ENCODE results near the gene CYP4A11. TPM values are rescaled to one million over a fixed set of nuclear protein-coding genes. Genes with fewer than 3 reads are reported as not detected.
"Not testable (repeated sequence)": the region's sequence is repeated elsewhere in the genome, so short reads cannot be mapped to it uniquely, and the experiment has no call there.

Gene CYP4A11
- total RNA-seq, 5 donors from 2014 or later (not counting 1 experiment from before 2014, with no cell fraction given): 0.22 to 0.26 (median 0.23) TPM; not detected in 2

GRCh38 chr1:46932020-46932419 is 9.3 kb downstream of the CYP4A11 start:
- H3K27ac ChIP-seq (ENCODE audit: low read length); H3K4me1 Mint-ChIP-seq; CTCF ChIA-PET; POLR2A ChIA-PET; H3K36me3 Mint-ChIP-seq; H3K4me1 ChIP-seq (ENCODE audit: control insufficient read depth in 1 of 2, extremely low read depth in 1 of 2, insufficient read depth in 2 of 2, low read length in 2 of 2); ATAC-seq (replicated peaks in 1 of 4); H3K9me3 Mint-ChIP-seq; H3K4me3 Mint-ChIP-seq; H3K4me3 ChIP-seq (ENCODE audit: control insufficient read depth in 1 of 2, extremely low read depth in 1 of 2, low read length in 1 of 2); H3K36me3 ChIP-seq (ENCODE audit: control insufficient read depth in 2 of 2, extremely low read depth in 1 of 2, insufficient read depth in 1 of 2, low read length in 1 of 2); DNase-seq; H3K27ac Mint-ChIP-seq; H3K9me3 ChIP-seq: not testable (repeated sequence)
- peaks cover 31 to 36% of the 10 kb centered on the region in 2 donors for H3K27me3 Mint-ChIP-seq
- WGBS (ENCODE audit: insufficient coverage): no CpG with 5 or more reads among the region's 2 CpGs
- peaks cover 2 to 11% of the 10 kb centered on the region in 2 experiments for H3K27me3 ChIP-seq (replicated peaks in 1 of 2; ENCODE audit: control insufficient read depth in 2 of 2, extremely low read depth in 1 of 2, insufficient read depth in 2 of 2, low read length in 1 of 2)

GRCh38 chr1:46931151-46931550 is 10.1 kb downstream of the CYP4A11 start:
- Mint-ChIP-seq H3K4me3 (no peak overlapping the region), H3K27me3 (peaks cover 34 to 38% of the 10 kb centered on the region in 2 donors), H3K27ac (no peak overlapping the region), H3K9me3 (no peaks in the 10 kb centered on the region), H3K4me1 (no peaks in the 10 kb centered on the region), H3K36me3 (no peaks in the 10 kb centered on the region)
- Histone ChIP-seq H3K9me3 (no peaks in the 10 kb centered on the region), H3K4me1 (ENCODE audit: control insufficient read depth in 1 of 2, extremely low read depth in 1 of 2, insufficient read depth in 2 of 2, low read length in 2 of 2) (no peaks in the 10 kb centered on the region), H3K4me3 (ENCODE audit: control insufficient read depth in 1 of 2, extremely low read depth in 1 of 2, low read length in 1 of 2) (no peak overlapping the region), H3K36me3 (ENCODE audit: control insufficient read depth in 2 of 2, extremely low read depth in 1 of 2, insufficient read depth in 1 of 2, low read length in 1 of 2) (no peaks in the 10 kb centered on the region), H3K27me3 (replicated peaks in 1 of 2; ENCODE audit: control insufficient read depth in 2 of 2, extremely low read depth in 1 of 2, insufficient read depth in 2 of 2, low read length in 1 of 2) (peaks cover 2 to 13% of the 10 kb centered on the region in 2 experiments), H3K27ac (ENCODE audit: low read length) (no peak overlapping the region)
- POLR2A ChIA-PET: no interaction called here
- no CpG with 5 or more reads among the region's 3 CpGs for WGBS (ENCODE audit: insufficient coverage)
- DNase-seq (no peak), ATAC-seq (replicated peaks in 1 of 4) (no peak)
- CTCF ChIA-PET: interaction anchor here in 1 of 2 donors (0.5 kb wide), 1 partner anchor 266 kb away, joined by 3 read pairs; no protein-coding TSS in a partner anchor

GRCh38 chr1:46927249-46927835 is 13.9 kb downstream of the CYP4A11 start:
- Mint-ChIP-seq H3K27me3 (peaks cover 55 to 60% of the 10 kb centered on the region in 2 donors), H3K36me3 (peaks cover 1% of the 10 kb centered on the region), H3K4me1 (no peaks in the 10 kb centered on the region), H3K27ac (no peak overlapping the region), H3K9me3 (peaks cover 11 to 16% (median 14%) of the 10 kb centered on the region in 3 donors), H3K4me3 (no peak overlapping the region)
- Histone ChIP-seq H3K9me3 (no peaks in the 10 kb centered on the region), H3K27ac (ENCODE audit: low read length) (no peak overlapping the region), H3K4me1 (ENCODE audit: control insufficient read depth in 1 of 2, extremely low read depth in 1 of 2, insufficient read depth in 2 of 2, low read length in 2 of 2) (no peaks in the 10 kb centered on the region), H3K4me3 (ENCODE audit: control insufficient read depth in 1 of 2, extremely low read depth in 1 of 2, low read length in 1 of 2) (no peak overlapping the region), H3K27me3 (replicated peaks in 1 of 2; ENCODE audit: control insufficient read depth in 2 of 2, extremely low read depth in 1 of 2, insufficient read depth in 2 of 2, low read length in 1 of 2) (peaks cover 2 to 20% of the 10 kb centered on the region in 2 experiments), H3K36me3 (ENCODE audit: control insufficient read depth in 2 of 2, extremely low read depth in 1 of 2, insufficient read depth in 1 of 2, low read length in 1 of 2) (no peaks in the 10 kb centered on the region)
- DNase-seq: no peak
- no peak for ATAC-seq (replicated peaks in 1 of 4)
- ChIA-PET CTCF (no interaction called here), POLR2A (no interaction called here)
- WGBS (ENCODE audit: insufficient coverage): no CpG with 5 or more reads among the region's 3 CpGs

- no CpG with 5 or more reads among the region's 2 CpGs for WGBS (ENCODE audit: insufficient coverage)
- peaks cover 14 to 19% (median 16%) of the 10 kb centered on the region in 3 donors for H3K9me3 Mint-ChIP-seq
- no peaks in the 10 kb centered on the region for H3K36me3 ChIP-seq (ENCODE audit: control insufficient read depth in 2 of 2, extremely low read depth in 1 of 2, insufficient read depth in 1 of 2, low read length in 1 of 2)
- no peaks in the 10 kb centered on the region for H3K4me1 ChIP-seq (ENCODE audit: control insufficient read depth in 1 of 2, extremely low read depth in 1 of 2, insufficient read depth in 2 of 2, low read length in 2 of 2)
- DNase-seq: no peak
- no peaks in the 10 kb centered on the region for H3K4me1 Mint-ChIP-seq
- no peak overlapping the region for H3K27ac ChIP-seq (ENCODE audit: low read length)
- H3K9me3 ChIP-seq: no peaks in the 10 kb centered on the region
- POLR2A ChIA-PET: no interaction called here
- peaks cover 8 to 10% of the 10 kb centered on the region in 2 donors for H3K27me3 Mint-ChIP-seq
- H3K36me3 Mint-ChIP-seq: no peaks in the 10 kb centered on the region
- H3K27ac Mint-ChIP-seq: no peak overlapping the region
- no peak for ATAC-seq (replicated peaks in 1 of 4)
- CTCF ChIA-PET: no interaction called here
- H3K4me3 ChIP-seq (ENCODE audit: control insufficient read depth in 1 of 2, extremely low read depth in 1 of 2, low read length in 1 of 2): no peak overlapping the region
- H3K4me3 Mint-ChIP-seq: no peak overlapping the region
- no peaks in the 10 kb centered on the region for H3K27me3 ChIP-seq (replicated peaks in 1 of 2; ENCODE audit: control insufficient read depth in 2 of 2, extremely low read depth in 1 of 2, insufficient read depth in 2 of 2, low read length in 1 of 2)
Observed at GRCh38 chr1:46910790-46911189, 30.5 kb downstream of the CYP4A11 start.

GRCh38 chr1:46903481-46903880 is 37.8 kb downstream of the CYP4A11 start:
- Histone ChIP-seq H3K4me3 (ENCODE audit: control insufficient read depth in 1 of 2, extremely low read depth in 1 of 2, low read length in 1 of 2) (no peak overlapping the region), H3K36me3 (ENCODE audit: control insufficient read depth in 2 of 2, extremely low read depth in 1 of 2, insufficient read depth in 1 of 2, low read length in 1 of 2) (no peaks in the 10 kb centered on the region), H3K27me3 (replicated peaks in 1 of 2; ENCODE audit: control insufficient read depth in 2 of 2, extremely low read depth in 1 of 2, insufficient read depth in 2 of 2, low read length in 1 of 2) (peaks cover 0 to 3% of the 10 kb centered on the region in 2 experiments), H3K27ac (ENCODE audit: low read length) (no peak overlapping the region), H3K9me3 (no peaks in the 10 kb centered on the region), H3K4me1 (ENCODE audit: control insufficient read depth in 1 of 2, extremely low read depth in 1 of 2, insufficient read depth in 2 of 2, low read length in 2 of 2) (no peaks in the 10 kb centered on the region)
- Mint-ChIP-seq H3K27ac (no peak overlapping the region), H3K4me1 (no peaks in the 10 kb centered on the region), H3K36me3 (peaks cover 3% of the 10 kb centered on the region), H3K4me3 (no peak overlapping the region), H3K27me3 (peaks cover 18 to 19% of the 10 kb centered on the region in 2 donors), H3K9me3 (peaks cover 18 to 31% (median 19%) of the 10 kb centered on the region in 3 donors)
- DNase-seq (no peak), ATAC-seq (replicated peaks in 1 of 4) (no peak)
- ChIA-PET CTCF (no interaction called here), POLR2A (no interaction called here)
- WGBS (ENCODE audit: insufficient coverage): 47% methylated on average over 2 of the region's 4 CpGs

- H3K36me3 Mint-ChIP-seq: peaks cover 3% of the 10 kb centered on the region
- ATAC-seq (replicated peaks in 1 of 4) (no peak), DNase-seq (no peak)
- H3K4me3 Mint-ChIP-seq: no peak overlapping the region
- H3K27me3 Mint-ChIP-seq: peaks cover 18 to 19% of the 10 kb centered on the region in 2 donors
- Histone ChIP-seq H3K27me3 (replicated peaks in 1 of 2; ENCODE audit: control insufficient read depth in 2 of 2, extremely low read depth in 1 of 2, insufficient read depth in 2 of 2, low read length in 1 of 2) (peaks cover 0 to 3% of the 10 kb centered on the region in 2 experiments), H3K9me3 (no peaks in the 10 kb centered on the region), H3K4me1 (ENCODE audit: control insufficient read depth in 1 of 2, extremely low read depth in 1 of 2, insufficient read depth in 2 of 2, low read length in 2 of 2) (no peaks in the 10 kb centered on the region), H3K27ac (ENCODE audit: low read length) (no peak overlapping the region), H3K36me3 (ENCODE audit: control insufficient read depth in 2 of 2, extremely low read depth in 1 of 2, insufficient read depth in 1 of 2, low read length in 1 of 2) (no peaks in the 10 kb centered on the region), H3K4me3 (ENCODE audit: control insufficient read depth in 1 of 2, extremely low read depth in 1 of 2, low read length in 1 of 2) (no peak overlapping the region)
- no CpG with 5 or more reads among the region's 1 CpG for WGBS (ENCODE audit: insufficient coverage)
- H3K27ac Mint-ChIP-seq: no peak overlapping the region
- H3K4me1 Mint-ChIP-seq: no peaks in the 10 kb centered on the region
- POLR2A ChIA-PET: no interaction called here
- peaks cover 8 to 14% (median 9%) of the 10 kb centered on the region in 3 donors for H3K9me3 Mint-ChIP-seq
- CTCF ChIA-PET: no interaction called here
Observed at GRCh38 chr1:46900401-46900800, 40.9 kb downstream of the CYP4A11 start.

GRCh38 chr1:46881656-46882055 is 59.6 kb downstream of the CYP4A11 start:
- CTCF ChIA-PET, DNase-seq: not testable (repeated sequence)

More at GRCh38 chr1:46881656-46882055, 59.6 kb downstream of the CYP4A11 start:
- H3K9me3 ChIP-seq; H3K4me3 ChIP-seq (ENCODE audit: control insufficient read depth in 1 of 2, extremely low read depth in 1 of 2, low read length in 1 of 2); H3K27ac Mint-ChIP-seq; H3K4me1 ChIP-seq (ENCODE audit: control insufficient read depth in 1 of 2, extremely low read depth in 1 of 2, insufficient read depth in 2 of 2, low read length in 2 of 2); POLR2A ChIA-PET; H3K27me3 Mint-ChIP-seq; H3K9me3 Mint-ChIP-seq; H3K36me3 Mint-ChIP-seq; H3K27me3 ChIP-seq (replicated peaks in 1 of 2; ENCODE audit: control insufficient read depth in 2 of 2, extremely low read depth in 1 of 2, insufficient read depth in 2 of 2, low read length in 1 of 2); H3K27ac ChIP-seq (ENCODE audit: low read length); H3K36me3 ChIP-seq (ENCODE audit: control insufficient read depth in 2 of 2, extremely low read depth in 1 of 2, insufficient read depth in 1 of 2, low read length in 1 of 2); H3K4me1 Mint-ChIP-seq; ATAC-seq (replicated peaks in 1 of 4); H3K4me3 Mint-ChIP-seq: not testable (repeated sequence)
- WGBS (ENCODE audit: insufficient coverage): 100% methylated on average over 1 of the region's 3 CpGs
